HEK293 (cell line): ENCODE results near the gene SLC39A11.

ENCODE experiments used
- CTCF ChIA-PET: fragments of 350-600 bp; formaldehyde crosslinking; extraction: SDS; loops from one replicate; lab custom pipeline; 2021; ENCODE audit warnings: antibody characterized with exemption; lab: Yijun Ruan, JAX
- POLR2A ChIA-PET: fragments of 300-600 bp; formaldehyde crosslinking; extraction: SDS; loops from one replicate; lab custom pipeline; 2020; ENCODE audit warnings: antibody characterized with exemption, inconsistent platforms; lab: Yijun Ruan, JAX
- H3K27ac ChIP-seq: fragments of 200-500 bp; sonication (Bioruptor generic); 2 replicates; pipeline ENCODE4 v1.5.1; 2014; ENCODE audit warnings: low read depth, low read length, control low read depth, inconsistent platforms; ENCODE audit errors: extremely low read depth
- H3K36me3 ChIP-seq, 2 experiments: fragments of 200-500 bp in 1 of 2; sonication (Bioruptor generic) in 1 of 2; 1 replicate in 1 of 2; 2 replicates in 1 of 2; pipeline ENCODE4 v1.5.1; 2014 to 2017; ENCODE audit warnings: inconsistent platforms in 2 of 2, low read length in 2 of 2; ENCODE audit not compliant: control insufficient read depth in 2 of 2, insufficient read depth in 1 of 2
- H3K4me1 ChIP-seq: fragments of 200-500 bp; sonication (Bioruptor generic); 2 replicates; pipeline ENCODE4 v1.5.1; 2014; ENCODE audit warnings: mild to moderate bottlenecking, low read length, inconsistent platforms; ENCODE audit not compliant: control insufficient read depth, insufficient read depth
- H3K4me3 ChIP-seq: 2 replicates; pipeline ENCODE4 v1.5.1; 2011; ENCODE audit warnings: low read depth, mild to moderate bottlenecking, control low read depth, low read length, moderate library complexity
- H3K9me3 ChIP-seq: fragments of 200-500 bp; sonication (Bioruptor generic); 2 replicates; pipeline ENCODE4 v1.5.1; 2014; ENCODE audit warnings: low read depth, low read length, inconsistent platforms; ENCODE audit not compliant: control insufficient read depth, insufficient read depth
- KLF1 ChIP-seq: fragments of 450-650 bp; formaldehyde crosslinking; IDR thresholded peaks from 2 replicates; pipeline ENCODE4 v1.5.1; 2016; ENCODE audit warnings: missing biosample characterization, missing genetic modification characterization
- PRDM1 ChIP-seq: fragments of 450-650 bp; formaldehyde crosslinking; IDR thresholded peaks from 2 replicates; pipeline ENCODE4; 2016; ENCODE audit warnings: missing biosample characterization, missing genetic modification characterization
- SETDB1 ChIP-seq: IDR thresholded peaks from one replicate; pipeline ENCODE4 v1.6.1; 2017; ENCODE audit warnings: mild to moderate bottlenecking, low read length, moderate library complexity, mixed read lengths; ENCODE audit not compliant: insufficient read length
- ZNF121 ChIP-seq: fragments of 450-650 bp; formaldehyde crosslinking; IDR thresholded peaks from 2 replicates; pipeline ENCODE4 v1.5.1; 2016; ENCODE audit warnings: missing biosample characterization, missing genetic modification characterization
- ZNF140 ChIP-seq: fragments of 450-650 bp; formaldehyde crosslinking; IDR thresholded peaks from 2 replicates; pipeline ENCODE4 v1.5.1; 2016; ENCODE audit warnings: missing biosample characterization, missing genetic modification characterization
- ZNF214 ChIP-seq: fragments of 450-650 bp; formaldehyde crosslinking; IDR thresholded peaks from 2 replicates; pipeline ENCODE4 v1.5.1; 2017; ENCODE audit warnings: missing biosample characterization, mild to moderate bottlenecking, missing genetic modification characterization, borderline replicate concordance
- ZNF266 ChIP-seq: fragments of 450-650 bp; formaldehyde crosslinking; IDR thresholded peaks from 2 replicates; pipeline ENCODE4 v1.5.1; 2016; ENCODE audit warnings: missing biosample characterization, missing genetic modification characterization, low read depth
- ZNF302 ChIP-seq: fragments of 450-650 bp; formaldehyde crosslinking; IDR thresholded peaks from 2 replicates; pipeline ENCODE4 v1.5.1; 2016; ENCODE audit warnings: missing biosample characterization, missing genetic modification characterization, low read depth
- ZNF341 ChIP-seq: fragments of 450-650 bp; formaldehyde crosslinking; IDR thresholded peaks from 2 replicates; pipeline ENCODE4; 2016; ENCODE audit warnings: low read depth, missing biosample characterization, missing genetic modification characterization
- ZNF426 ChIP-seq: fragments of 450-650 bp; formaldehyde crosslinking; IDR thresholded peaks from 2 replicates; pipeline ENCODE4 v1.5.1; 2017; ENCODE audit warnings: missing biosample characterization, missing genetic modification characterization, mild to moderate bottlenecking, inconsistent platforms, moderate library complexity
- ZNF510 ChIP-seq: fragments of 450-650 bp; formaldehyde crosslinking; IDR thresholded peaks from 2 replicates; pipeline ENCODE4 v1.5.1; 2018; ENCODE audit warnings: mild to moderate bottlenecking, missing genetic modification characterization, missing biosample characterization; ENCODE audit not compliant: insufficient replicate concordance
- ZNF529 ChIP-seq: fragments of 450-650 bp; formaldehyde crosslinking; IDR thresholded peaks from 2 replicates; pipeline ENCODE4 v1.5.1; 2017; ENCODE audit warnings: missing genetic modification characterization, missing biosample characterization; ENCODE audit not compliant: insufficient replicate concordance
- ZNF561 ChIP-seq: fragments of 450-650 bp; IDR thresholded peaks from 2 replicates; pipeline ENCODE4 v1.5.1; 2018; ENCODE audit warnings: missing biosample characterization, missing genetic modification characterization, borderline replicate concordance
- ZNF660 ChIP-seq: fragments of 450-650 bp; IDR thresholded peaks from 2 replicates; pipeline ENCODE4 v1.5.1; 2018; ENCODE audit warnings: missing biosample characterization, mild to moderate bottlenecking, missing genetic modification characterization
- ZNF768 ChIP-seq: fragments of 450-650 bp; formaldehyde crosslinking; IDR thresholded peaks from 2 replicates; pipeline ENCODE4 v1.5.1; 2018; ENCODE audit warnings: missing biosample characterization, mild to moderate bottlenecking, missing genetic modification characterization
- ZSCAN23 ChIP-seq: fragments of 450-650 bp; formaldehyde crosslinking; IDR thresholded peaks from 2 replicates; pipeline ENCODE4 v1.5.1; 2016; ENCODE audit warnings: missing biosample characterization, missing genetic modification characterization
- TF ChIP-seq, protein P1 (sequence below): fragments of 450-650 bp; formaldehyde crosslinking; IDR thresholded peaks from 2 replicates; pipeline ENCODE4 v1.5.1; 2016; ENCODE audit warnings: missing biosample characterization, missing genetic modification characterization
- TF ChIP-seq, protein P2 (sequence below): fragments of 450-650 bp; formaldehyde crosslinking; conservative IDR thresholded peaks from 2 replicates; pipeline ENCODE4 v1.5.1; 2016; ENCODE audit warnings: low read depth, missing biosample characterization, missing genetic modification characterization
- TF ChIP-seq, protein P3 (sequence below): fragments of 450-650 bp; formaldehyde crosslinking; IDR thresholded peaks from 2 replicates; pipeline ENCODE4 v1.5.1; 2016; ENCODE audit warnings: missing biosample characterization, missing genetic modification characterization, borderline replicate concordance
- TF ChIP-seq, protein P4 (sequence below): fragments of 450-650 bp; formaldehyde crosslinking; IDR thresholded peaks from 2 replicates; pipeline ENCODE4 v1.5.1; 2016; ENCODE audit warnings: missing biosample characterization, missing genetic modification characterization

The SLC39A11 gene

DNA sequence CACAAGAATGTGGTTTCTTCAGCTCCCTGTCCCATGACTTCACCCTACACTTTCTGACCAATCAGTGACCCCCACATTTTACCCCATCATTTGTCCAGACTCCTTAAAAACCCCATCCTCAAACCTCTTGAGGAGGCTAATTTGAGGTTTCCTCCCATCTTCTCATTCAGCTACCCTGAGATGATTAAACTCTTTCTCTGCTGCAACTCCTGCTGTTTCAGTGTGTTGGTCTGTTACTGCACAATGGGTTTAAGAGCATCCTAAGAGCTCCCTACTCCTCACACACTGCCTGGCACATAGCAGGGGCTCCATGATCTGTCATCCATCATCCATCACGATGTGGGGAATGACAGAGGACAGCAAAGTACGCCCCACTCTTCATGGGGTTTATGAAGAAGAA lies 212.6 kb downstream of the SLC39A11 start:
- Histone ChIP-seq H3K4me3 (no peak overlapping the region), H3K27ac (no peak overlapping the region), H3K9me3 (no peaks in the 10 kb centered on the region), H3K36me3 (no peaks in the 10 kb centered on the region), H3K4me1 (no peaks in the 10 kb centered on the region)
- POLR2A ChIA-PET: no interaction called here
- CTCF ChIA-PET: no interaction called here
- TF ChIP-seq ZNF140 (tag by site-specific recombination): peak; percentile 29; the same call in 1 of the 2 replicates
- no peak for TF ChIP-seq ZNF266 (tag by site-specific recombination)
- TF ChIP-seq SETDB1: peak; percentile 87

DNA sequence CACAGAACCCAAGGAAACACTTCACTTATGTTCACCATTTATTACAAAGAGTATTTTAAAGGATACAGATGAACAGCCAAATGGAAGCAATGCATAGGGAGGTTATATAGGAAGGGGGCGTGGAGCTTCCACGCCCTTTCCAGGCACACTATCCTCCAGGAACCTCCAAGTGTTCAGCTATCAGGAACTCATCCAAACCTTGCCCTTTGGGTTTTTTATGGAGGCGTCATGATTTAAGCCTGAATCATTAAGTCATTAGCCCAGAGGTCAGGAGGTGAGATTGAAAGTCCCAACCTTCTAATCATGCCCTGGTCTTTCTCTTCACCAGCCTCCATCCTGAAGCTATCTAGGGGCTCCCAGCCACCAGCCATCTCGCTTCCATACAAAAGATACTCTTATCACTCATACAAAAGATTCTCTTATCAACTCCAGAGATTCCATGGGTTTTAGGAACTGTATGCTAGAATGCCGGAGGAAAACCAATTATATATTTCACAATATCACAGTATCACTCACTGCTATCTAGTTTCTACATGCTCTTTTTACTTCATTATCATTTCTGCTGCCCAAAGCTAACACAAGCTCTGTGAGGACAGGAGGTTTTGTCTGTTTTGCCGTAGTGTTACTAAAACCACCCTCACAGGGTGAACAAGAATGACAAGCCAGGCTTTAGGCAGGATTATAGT lies 213.4 kb downstream of the SLC39A11 start:
- ChIA-PET POLR2A (no interaction called here), CTCF (no interaction called here)
- no peaks in the 10 kb centered on the region for H3K4me1 ChIP-seq
- no peaks in the 10 kb centered on the region for H3K36me3 ChIP-seq
- no peaks in the 10 kb centered on the region for H3K9me3 ChIP-seq
- no peak overlapping the region for H3K4me3 ChIP-seq
- H3K27ac ChIP-seq: no peak overlapping the region
- TF ChIP-seq PRDM1: no peak
- TF ChIP-seq ZNF121 (tag by site-specific recombination): no peak
- TF ChIP-seq ZNF768 (tag by site-specific recombination): no peak
- TF ChIP-seq, protein P1, sequence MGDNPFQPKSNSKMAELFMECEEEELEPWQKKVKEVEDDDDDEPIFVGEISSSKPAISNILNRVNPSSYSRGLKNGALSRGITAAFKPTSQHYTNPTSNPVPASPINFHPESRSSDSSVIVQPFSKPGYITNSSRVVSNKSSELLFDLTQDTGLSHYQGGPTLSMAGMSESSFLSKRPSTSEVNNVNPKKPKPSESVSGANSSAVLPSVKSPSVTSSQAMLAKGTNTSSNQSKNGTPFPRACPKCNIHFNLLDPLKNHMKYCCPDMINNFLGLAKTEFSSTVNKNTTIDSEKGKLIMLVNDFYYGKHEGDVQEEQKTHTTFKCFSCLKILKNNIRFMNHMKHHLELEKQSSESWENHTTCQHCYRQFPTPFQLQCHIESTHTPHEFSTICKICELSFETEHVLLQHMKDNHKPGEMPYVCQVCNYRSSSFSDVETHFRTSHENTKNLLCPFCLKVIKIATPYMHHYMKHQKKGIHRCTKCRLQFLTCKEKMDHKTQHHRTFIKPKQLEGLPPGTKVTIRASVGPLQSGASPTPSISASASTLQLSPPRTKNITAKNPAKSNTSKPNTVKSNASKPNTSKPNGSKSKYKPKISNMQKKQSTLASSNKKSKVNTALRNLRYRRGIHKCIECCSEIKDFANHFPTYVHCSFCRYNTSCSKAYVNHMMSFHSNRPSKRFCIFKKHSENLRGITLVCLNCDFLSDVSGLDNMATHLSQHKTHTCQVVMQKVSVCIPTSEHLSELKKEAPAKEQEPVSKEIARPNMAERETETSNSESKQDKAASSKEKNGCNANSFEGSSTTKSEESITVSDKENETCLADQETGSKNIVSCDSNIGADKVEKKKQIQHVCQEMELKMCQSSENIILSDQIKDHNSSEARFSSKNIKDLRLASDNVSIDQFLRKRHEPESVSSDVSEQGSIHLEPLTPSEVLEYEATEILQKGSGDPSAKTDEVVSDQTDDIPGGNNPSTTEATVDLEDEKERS (tag by site-specific recombination): no peak
- TF ChIP-seq ZNF341 (tag by site-specific recombination): no peak
- TF ChIP-seq, protein P2, sequence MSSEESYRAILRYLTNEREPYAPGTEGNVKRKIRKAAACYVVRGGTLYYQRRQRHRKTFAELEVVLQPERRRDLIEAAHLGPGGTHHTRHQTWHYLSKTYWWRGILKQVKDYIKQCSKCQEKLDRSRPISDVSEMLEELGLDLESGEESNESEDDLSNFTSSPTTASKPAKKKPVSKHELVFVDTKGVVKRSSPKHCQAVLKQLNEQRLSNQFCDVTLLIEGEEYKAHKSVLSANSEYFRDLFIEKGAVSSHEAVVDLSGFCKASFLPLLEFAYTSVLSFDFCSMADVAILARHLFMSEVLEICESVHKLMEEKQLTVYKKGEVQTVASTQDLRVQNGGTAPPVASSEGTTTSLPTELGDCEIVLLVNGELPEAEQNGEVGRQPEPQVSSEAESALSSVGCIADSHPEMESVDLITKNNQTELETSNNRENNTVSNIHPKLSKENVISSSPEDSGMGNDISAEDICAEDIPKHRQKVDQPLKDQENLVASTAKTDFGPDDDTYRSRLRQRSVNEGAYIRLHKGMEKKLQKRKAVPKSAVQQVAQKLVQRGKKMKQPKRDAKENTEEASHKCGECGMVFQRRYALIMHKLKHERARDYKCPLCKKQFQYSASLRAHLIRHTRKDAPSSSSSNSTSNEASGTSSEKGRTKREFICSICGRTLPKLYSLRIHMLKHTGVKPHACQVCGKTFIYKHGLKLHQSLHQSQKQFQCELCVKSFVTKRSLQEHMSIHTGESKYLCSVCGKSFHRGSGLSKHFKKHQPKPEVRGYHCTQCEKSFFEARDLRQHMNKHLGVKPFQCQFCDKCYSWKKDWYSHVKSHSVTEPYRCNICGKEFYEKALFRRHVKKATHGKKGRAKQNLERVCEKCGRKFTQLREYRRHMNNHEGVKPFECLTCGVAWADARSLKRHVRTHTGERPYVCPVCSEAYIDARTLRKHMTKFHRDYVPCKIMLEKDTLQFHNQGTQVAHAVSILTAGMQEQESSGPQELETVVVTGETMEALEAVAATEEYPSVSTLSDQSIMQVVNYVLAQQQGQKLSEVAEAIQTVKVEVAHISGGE (tag by site-specific recombination): no peak
- TF ChIP-seq ZNF529 (tag by site-specific recombination): no peak
- no peak for TF ChIP-seq ZSCAN23
- TF ChIP-seq, protein P3, sequence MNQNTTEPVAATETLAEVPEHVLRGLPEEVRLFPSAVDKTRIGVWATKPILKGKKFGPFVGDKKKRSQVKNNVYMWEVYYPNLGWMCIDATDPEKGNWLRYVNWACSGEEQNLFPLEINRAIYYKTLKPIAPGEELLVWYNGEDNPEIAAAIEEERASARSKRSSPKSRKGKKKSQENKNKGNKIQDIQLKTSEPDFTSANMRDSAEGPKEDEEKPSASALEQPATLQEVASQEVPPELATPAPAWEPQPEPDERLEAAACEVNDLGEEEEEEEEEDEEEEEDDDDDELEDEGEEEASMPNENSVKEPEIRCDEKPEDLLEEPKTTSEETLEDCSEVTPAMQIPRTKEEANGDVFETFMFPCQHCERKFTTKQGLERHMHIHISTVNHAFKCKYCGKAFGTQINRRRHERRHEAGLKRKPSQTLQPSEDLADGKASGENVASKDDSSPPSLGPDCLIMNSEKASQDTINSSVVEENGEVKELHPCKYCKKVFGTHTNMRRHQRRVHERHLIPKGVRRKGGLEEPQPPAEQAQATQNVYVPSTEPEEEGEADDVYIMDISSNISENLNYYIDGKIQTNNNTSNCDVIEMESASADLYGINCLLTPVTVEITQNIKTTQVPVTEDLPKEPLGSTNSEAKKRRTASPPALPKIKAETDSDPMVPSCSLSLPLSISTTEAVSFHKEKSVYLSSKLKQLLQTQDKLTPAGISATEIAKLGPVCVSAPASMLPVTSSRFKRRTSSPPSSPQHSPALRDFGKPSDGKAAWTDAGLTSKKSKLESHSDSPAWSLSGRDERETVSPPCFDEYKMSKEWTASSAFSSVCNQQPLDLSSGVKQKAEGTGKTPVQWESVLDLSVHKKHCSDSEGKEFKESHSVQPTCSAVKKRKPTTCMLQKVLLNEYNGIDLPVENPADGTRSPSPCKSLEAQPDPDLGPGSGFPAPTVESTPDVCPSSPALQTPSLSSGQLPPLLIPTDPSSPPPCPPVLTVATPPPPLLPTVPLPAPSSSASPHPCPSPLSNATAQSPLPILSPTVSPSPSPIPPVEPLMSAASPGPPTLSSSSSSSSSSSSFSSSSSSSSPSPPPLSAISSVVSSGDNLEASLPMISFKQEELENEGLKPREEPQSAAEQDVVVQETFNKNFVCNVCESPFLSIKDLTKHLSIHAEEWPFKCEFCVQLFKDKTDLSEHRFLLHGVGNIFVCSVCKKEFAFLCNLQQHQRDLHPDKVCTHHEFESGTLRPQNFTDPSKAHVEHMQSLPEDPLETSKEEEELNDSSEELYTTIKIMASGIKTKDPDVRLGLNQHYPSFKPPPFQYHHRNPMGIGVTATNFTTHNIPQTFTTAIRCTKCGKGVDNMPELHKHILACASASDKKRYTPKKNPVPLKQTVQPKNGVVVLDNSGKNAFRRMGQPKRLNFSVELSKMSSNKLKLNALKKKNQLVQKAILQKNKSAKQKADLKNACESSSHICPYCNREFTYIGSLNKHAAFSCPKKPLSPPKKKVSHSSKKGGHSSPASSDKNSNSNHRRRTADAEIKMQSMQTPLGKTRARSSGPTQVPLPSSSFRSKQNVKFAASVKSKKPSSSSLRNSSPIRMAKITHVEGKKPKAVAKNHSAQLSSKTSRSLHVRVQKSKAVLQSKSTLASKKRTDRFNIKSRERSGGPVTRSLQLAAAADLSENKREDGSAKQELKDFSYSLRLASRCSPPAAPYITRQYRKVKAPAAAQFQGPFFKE (tag by site-specific recombination): no peak
- TF ChIP-seq ZNF510: no peak
- no peak for TF ChIP-seq ZNF214 (tag by site-specific recombination)
- no peak for TF ChIP-seq ZNF561
- TF ChIP-seq, protein P4, sequence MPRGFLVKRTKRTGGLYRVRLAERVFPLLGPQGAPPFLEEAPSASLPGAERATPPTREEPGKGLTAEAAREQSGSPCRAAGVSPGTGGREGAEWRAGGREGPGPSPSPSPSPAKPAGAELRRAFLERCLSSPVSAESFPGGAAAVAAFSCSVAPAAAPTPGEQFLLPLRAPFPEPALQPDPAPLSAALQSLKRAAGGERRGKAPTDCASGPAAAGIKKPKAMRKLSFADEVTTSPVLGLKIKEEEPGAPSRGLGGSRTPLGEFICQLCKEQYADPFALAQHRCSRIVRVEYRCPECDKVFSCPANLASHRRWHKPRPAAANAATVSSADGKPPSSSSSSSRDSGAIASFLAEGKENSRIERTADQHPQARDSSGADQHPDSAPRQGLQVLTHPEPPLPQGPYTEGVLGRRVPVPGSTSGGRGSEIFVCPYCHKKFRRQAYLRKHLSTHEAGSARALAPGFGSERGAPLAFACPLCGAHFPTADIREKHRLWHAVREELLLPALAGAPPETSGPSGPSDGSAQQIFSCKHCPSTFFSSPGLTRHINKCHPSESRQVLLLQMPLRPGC (tag by site-specific recombination): no peak
- no peak for TF ChIP-seq ZNF660
- no peak for TF ChIP-seq ZNF302 (tag by site-specific recombination)
- TF ChIP-seq KLF1 (tag by site-specific recombination): no peak
- no peak for TF ChIP-seq ZNF426
